Left ventricle myocardium superior (tissue), 1 donor: ENCODE results near the gene GTF2F1. TPM values are rescaled to one million over a fixed set of nuclear protein-coding genes. Genes with fewer than 3 reads are reported as not detected.
A peak's percentile ranks its signal among the peaks of the same experiment; 100 is the strongest.
"Not testable (repeated sequence)": the region's sequence is repeated elsewhere in the genome, so short reads cannot be mapped to it uniquely, and the experiment has no call there.

ENCODE experiments used
- ATAC-seq: fragments of 200-7000 bp; cut with Tn5 transposase; one replicate; pipeline ENCODE4 v1.9.1; 2020; ENCODE audit warnings: mild to moderate bottlenecking, moderate library complexity
- DNase-seq: peaks from one replicate; pipeline ENCODE4 v3.0.0-alpha.2; 2020
- intact Hi-C: fragments of 100-400 bp; cut with micrococcal nuclease; formaldehyde crosslinking; loops from one replicate; pipeline ENCODE4 v1.11.0; 2022
- total RNA-seq: library from RNA; stranded (reverse); fragmentation: NEBNext Ultra II Directional; extraction: Animal tissue kit (Norgen Biotek cat#: 25700); gene quantifications from one replicate; pipeline ENCODE4 v1.2.1, GENCODE V29; 2021
- donor health status: DM: no; HTN: yes; CAD: no; lungs with severe emphysema.

The GTF2F1 gene
- total RNA-seq, 1 donor from 2014 or later = 30.9 TPM

DNA sequence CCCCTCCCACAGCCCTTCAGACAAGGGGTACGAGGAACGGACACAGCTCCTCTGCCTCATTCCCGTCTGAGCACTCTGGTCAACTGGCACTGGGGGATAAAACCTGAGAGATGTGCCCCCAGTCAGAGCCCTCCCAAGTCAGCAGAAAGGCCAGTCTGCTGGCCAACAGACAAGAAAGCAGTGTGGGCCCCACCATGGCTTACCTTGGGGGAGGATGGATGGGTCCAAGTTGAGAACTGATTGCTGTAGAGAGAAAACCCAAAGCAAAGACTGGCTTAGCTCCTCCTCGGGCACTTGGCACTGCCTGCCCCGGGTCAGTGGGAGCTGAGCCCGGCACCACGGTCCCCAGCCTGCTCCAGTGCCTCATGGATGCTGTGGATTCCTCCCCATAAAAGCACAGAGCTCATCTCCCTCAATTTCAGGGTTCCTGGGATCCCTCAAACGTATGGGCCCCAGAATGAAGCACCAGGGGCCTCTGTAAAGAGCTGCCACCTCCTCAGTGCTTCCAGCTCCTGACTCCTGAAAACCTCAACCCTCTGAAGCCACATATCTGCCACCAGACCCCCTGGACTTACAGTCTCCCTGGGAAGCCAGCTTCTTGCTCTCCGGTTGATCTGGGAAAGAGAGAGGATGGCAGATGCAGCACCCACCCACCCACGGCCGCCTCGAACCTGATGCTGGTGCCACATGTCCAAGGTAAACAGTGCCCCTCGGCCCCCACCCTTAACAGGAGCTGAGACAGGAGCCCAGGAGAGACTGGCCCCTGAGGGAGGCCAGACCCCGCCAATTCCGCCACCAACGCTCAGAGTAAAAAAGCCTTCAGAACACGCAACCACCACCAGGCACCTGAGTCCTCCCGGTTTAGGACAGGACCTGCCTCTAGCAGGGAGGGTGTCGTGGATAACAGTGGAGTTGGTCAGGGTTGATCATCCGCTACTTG lies 28.4 kb upstream of the GTF2F1 start:
- DNase-seq (no peak), ATAC-seq (no peak)
- intact Hi-C loops = no loop called here

DNA sequence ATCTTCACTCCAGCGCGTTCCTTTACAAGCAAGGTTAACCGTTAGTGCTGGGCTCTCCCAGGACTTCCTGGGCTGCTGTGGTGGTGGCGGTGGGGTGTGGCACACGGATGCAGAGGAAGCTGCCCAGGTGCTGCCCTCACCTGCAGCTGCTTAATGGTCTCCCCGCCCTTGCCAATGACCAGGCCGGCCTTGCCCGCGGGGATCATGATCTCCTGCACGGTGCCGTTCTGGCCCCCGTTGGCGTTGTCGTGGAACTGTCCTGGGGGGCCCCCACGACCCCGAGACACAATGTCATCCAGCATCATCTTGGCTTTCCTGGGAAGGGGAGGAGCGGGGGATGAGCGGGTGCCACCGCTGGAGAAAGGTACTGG lies 25.6 kb upstream of the GTF2F1 start:
- intact Hi-C loops = no loop called here
- ATAC-seq (no peak), DNase-seq (no peak)

- intact Hi-C loops = no loop called here
Measured at GRCh38 chr19:6417713-6418561, 25.0 kb upstream of the GTF2F1 start.

DNA sequence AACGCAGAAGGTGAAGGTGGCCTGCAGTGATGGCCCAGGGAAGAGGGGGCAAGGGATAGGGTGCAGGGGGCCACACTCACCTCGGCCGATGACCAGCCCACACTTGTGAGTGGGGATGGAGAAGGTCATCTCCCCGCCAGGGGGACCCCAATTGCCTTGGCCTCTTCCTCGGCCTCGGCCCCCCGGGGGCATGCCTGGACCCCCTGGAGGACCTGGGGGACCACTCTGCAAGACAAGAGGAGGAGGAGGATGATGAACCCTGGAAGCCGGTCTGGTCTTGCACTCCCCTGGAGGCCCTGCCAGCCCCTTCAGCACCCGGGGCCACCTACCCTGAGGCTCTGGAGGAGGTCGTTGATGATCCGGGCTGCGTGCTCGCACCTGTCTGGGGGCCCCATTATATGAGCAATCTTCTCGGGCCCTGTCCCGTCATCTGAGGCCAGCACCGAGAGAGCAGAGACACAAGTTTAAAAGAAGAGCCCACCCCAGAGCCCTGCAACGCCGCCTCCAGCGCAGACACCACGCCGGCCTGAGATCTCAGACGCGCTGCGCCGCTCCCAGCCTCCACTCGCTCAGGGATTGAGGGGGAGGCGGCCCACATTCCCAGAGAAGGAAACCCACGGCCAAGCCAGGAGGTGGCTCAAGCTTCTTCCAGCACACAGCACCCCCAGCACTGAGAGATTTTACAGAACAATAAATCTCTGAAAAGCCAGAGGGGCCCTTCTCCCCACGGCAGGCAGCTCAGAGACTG lies 23.9 kb upstream of the GTF2F1 start:
- ATAC-seq = no peak
- intact Hi-C loops = no loop called here
- DNase-seq = no peak

More at GRCh38 chr19:6417713-6418561, 25.0 kb upstream of the GTF2F1 start:
- DNase-seq (no peak), ATAC-seq (peak; percentile 53)

- no peak for ATAC-seq
- no peak for DNase-seq
- intact Hi-C loops = no loop called here
Measured at GRCh38 chr19:6415591-6416190, 22.7 kb upstream of the GTF2F1 start.

- ATAC-seq = no peak
Measured at GRCh38 chr19:6414793-6415590, 22.0 kb upstream of the GTF2F1 start.

DNA sequence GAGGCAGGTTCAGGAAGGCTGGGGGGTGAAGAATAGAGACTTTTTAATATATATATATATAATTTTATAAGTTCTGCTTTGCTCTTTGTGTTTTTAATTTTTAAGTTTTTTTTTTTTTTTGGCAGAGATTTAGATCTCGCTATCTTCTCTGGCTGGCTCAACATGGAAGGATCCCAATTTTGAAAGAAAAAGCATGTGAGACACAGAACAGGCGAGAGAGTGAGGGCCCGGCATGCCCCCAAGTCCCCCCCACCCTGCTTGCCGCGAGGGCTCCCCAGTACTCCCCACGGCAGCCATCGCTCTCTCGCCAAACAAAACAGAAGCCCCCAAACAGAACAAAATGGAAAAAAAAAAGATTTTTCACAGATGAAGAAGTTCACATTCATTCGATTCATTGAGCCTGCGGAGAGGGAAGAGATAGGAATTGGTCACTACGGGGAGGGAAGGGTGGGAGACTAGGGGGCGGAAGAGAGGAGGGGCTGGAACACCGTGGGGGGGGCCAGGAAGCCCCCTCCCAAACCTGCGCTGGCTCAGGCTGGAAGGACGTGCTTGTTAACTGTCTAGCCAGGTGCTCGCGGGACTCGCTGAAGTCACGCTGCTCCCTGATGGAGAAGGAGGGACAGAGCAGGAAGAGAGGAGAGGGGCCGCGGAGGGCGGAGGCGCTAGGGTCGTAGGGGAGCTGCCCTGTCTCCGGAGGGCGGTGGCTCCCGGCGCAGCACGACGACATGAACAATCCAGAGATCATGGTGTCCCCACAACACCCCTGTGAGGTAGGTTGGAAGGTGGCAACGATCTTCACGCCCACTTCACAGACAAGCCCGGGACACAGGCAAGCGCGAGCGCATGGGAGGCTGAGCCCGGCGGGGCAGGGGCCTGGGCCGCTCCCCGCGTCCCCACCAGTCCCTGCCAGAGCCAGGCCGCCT lies 21.0 kb upstream of the GTF2F1 start:
- intact Hi-C loops = no loop called here
- DNase-seq (no peak), ATAC-seq (no peak)

More at GRCh38 chr19:6414793-6415590, 22.0 kb upstream of the GTF2F1 start:
- DNase-seq = no peak
- intact Hi-C loops = no loop called here

DNA sequence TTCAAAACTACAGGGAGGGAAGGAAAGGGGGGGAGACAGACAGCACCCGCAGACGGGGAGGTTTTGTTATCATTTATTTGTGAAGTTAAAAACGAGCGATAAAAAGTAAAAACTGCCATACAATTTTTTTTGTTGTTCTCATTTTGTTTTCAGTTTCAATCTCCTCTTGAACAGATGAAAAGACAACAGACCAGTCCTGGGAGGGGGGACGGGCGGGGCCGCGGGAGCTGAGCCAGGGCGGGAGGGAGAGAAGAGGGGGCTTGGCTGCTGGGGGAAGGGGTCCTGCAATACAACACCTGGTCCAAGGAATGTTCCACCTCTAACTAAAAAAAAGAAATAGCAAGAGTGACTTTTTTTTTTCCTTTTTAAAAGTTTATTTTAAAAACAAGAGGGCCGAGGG lies 20.3 kb upstream of the GTF2F1 start:
- no peak for ATAC-seq
- intact Hi-C loops = no loop called here
- no peak for DNase-seq

- ATAC-seq = peak; percentile 47
- intact Hi-C loops = no loop called here
Measured at GRCh38 chr19:6412447-6413091, 19.6 kb upstream of the GTF2F1 start.

DNA sequence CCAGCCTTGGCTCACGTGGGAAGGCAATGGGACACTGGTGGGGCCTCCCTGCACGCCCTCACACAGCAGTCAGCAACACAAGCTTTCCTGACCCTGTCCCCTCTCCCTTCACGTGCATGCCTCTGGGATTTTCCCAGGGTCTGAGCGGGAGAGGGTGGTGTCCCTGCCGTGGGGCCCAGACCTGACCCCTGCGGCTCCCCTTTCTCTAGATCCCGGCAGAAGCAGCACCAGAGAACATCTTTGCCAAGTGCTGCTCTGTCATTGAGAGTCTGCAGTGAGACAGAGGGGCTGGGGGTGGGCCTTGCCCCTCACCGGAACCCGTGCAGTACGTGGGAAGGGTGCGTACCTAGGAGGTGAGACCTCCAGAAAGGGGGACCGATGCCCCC lies 19.1 kb upstream of the GTF2F1 start:
- intact Hi-C loops = no loop called here
- ATAC-seq = peak; percentile 10

More at GRCh38 chr19:6412447-6413091, 19.6 kb upstream of the GTF2F1 start:
- DNase-seq = peak; percentile 48

DNA sequence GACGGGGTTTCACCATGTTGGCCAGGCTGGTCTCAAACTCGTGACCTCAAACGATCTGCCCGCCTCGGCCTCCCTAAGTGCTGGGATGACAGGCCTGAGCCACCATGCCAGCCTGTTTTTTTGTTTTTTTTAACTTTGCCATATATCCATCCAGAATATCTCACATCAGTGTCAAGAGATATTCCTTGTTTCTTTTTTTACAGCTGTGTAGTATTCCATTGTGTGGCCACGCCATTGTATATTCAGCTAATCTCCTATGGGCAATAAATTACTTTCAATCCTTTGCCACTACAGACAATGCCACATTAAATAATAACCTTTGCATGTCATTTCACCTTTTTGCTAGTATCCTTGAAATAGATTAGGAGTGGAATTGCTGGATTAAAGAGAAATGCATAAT lies 16.4 kb upstream of the GTF2F1 start:
- ATAC-seq (no peak), DNase-seq (no peak)
- intact Hi-C loops = no loop called here

More for the DNA sequence above, 19.1 kb upstream of the GTF2F1 start:
- DNase-seq = no peak

DNA sequence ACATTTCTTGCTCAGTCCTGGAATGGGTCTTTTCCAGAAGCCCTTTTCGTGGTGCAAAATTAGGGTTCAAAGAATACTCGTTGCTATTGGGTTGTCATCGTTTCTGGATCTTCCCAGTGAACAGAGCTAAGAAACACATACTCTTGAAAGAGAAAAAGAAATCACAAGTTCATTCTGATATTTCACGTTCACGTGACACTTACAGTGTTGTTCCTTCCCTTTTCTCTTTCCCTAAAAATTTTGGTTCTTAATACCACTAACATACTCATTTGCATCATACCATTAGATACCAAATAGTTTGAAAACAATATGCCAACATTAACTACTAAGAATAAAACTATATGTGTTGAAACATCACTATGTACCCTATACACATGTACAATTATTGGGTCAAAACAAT lies 13.4 kb upstream of the GTF2F1 start:
- DNase-seq (no peak), ATAC-seq (no peak)
- intact Hi-C loops = no loop called here

- intact Hi-C loops = no loop called here
- ATAC-seq (peak; percentile 26), DNase-seq (peak; percentile 59)
Measured at GRCh38 chr19:6402837-6403608, 10.1 kb upstream of the GTF2F1 start.

DNA sequence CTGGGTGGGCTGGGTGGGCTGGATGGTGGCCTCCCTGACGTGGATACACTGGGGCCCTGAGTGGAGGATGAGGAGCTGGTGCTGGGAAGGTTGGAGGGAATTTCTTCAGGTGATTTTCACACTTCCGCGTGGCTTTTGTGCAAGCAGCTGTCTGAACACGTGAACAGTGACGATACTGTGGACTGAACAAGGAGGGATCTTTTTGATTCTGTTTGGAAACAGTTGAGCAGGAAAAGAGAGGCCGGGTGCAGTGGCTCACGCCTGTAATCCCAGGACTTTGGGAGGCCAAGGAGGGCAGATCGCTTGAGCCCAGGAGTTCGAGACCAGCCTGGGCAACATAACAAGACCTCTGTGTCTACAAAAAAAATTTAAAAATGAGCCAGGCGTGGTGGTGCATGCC lies 9.1 kb upstream of the GTF2F1 start:
- DNase-seq (no peak), ATAC-seq (no peak)
- intact Hi-C loops = no loop called here

GRCh38 chr19:6400062-6400944 lies 7.3 kb upstream of the GTF2F1 start:
- ATAC-seq, intact Hi-C loops, DNase-seq: not testable (repeated sequence)
